GM18526 (cell line): ENCODE data around the gene RNF151.

Experiments used
- POLR2A ChIP-seq: IDR thresholded peaks from 3 replicates; pipeline ENCODE4 v1.6.1; 2011; ENCODE audit not compliant: insufficient read length; ENCODE audit errors: extremely low read depth

Gene RNF151

DNA sequence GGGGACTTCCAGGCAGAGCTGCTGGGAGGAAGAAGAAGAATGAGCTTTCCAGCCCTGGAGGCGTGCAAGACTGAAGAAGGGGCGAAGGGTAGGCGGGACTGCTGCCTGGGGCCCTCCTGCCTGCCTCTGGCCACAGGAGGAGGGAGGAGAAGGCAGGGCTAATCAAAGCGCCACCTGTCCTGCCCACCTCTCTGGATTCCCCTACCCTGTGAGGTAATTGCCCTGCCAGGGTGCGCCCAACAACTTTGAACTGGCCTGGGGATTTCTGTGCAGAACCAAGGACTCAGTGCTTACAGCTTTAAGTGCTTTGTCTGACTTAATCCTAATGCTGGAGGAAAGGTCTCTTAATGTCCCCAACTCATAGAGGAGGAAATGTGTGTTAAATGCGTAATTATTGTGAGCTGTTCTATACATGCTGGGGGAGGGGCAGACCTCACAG, 14.8 kb downstream of the RNF151 start, which contains the start of gene NOXO1:
Gene NOXO1, minus strand, starts transcription at position 72 of the 439 bp plus-strand sequence. CDS start 290 bp downstream, outside the sequence.
- TF ChIP-seq POLR2A = no peak

DNA sequence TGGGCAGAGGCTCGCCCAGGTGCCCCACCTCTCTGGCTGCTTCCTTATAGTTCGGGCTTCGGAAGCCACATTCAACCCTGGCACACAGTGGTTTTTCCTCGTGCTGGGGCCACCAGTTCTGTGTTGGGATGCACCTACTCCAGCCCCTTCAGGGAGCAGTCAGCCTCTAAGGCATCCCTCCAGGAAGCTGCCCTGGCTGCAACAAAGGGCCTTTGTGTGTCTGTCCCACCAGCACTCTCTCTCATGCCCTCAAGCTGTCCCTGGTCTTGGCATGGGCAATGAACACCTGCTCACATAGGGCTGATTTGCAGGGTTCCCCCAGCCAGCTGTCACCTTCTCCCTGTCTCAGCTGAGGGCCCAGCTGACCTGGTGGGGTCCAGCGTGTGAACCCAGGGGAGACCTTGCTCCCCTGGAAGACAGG, 15.4 kb downstream of the RNF151 start:
- TF ChIP-seq POLR2A = no peak

DNA sequence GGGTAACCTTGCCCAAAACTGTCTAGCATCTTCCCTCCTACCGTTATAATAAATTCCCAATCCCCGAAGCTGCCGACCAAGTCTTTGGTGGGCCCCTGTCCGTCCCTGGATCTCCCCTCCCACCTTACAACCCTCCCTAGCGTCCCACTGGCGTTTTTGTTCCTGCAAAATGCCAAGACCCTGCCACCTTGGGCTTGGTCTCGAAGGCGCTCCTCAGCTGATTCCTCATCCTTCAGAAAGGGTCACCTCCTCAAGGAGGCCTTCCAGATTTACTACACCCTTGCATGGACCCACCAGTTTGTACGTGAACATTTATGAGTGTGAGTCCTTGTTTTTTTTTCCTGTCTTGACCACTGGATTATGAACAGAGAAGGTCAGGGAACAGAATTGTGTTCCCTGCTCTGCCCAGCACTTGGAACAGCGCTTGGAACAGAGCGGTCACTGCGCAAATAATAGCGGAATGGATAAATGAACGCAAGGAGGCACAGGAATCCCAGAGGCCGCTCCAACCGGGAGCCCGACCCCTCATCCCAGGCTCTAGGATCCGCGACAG, 16.4 kb downstream of the RNF151 start:
- TF ChIP-seq POLR2A = no peak

DNA sequence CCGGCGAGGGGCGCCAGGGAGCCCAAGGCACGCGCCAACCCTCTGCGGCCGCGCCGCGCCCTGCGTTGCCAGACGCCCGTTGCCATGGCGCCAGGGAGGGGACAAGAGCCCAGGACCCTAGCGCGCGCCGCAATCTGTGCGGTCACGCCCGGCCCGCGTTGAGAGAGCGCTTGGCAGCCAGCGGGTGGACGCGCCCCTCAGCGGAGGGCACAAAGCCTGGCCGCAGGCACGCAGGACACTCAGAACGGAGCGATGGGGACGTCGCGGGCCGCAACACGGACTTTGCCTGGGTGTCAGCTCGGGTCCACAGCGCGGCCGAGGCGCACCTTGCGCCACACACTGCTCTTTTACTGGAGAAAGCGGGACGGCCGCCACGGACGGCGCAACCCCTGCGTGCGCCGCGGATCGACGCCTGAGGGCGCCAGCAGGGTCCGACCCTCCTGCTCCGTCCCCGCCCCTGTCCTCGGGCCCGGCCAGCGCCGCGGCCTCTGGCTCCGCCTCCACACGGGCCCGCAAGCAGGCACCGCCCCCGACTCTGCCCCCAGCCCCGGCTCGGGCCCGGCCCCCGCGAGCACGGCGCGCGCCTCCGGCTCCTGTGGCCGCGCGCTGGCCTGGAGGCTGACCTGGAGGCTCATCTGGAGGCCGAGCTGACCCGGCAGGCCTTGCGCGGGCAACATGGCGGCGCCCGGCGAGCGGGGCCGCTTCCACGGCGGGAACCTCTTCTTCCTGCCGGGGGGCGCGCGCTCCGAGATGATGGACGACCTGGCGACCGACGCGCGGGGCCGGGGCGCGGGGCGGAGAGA, 17.1 kb downstream of the RNF151 start, which contains the start of gene GFER:
Gene GFER, plus strand, starts transcription at position 650 of the 803 bp plus-strand sequence. Its CDS starts 26 bp downstream, at position 676.
- peak; percentile 89 for TF ChIP-seq POLR2A

DNA sequence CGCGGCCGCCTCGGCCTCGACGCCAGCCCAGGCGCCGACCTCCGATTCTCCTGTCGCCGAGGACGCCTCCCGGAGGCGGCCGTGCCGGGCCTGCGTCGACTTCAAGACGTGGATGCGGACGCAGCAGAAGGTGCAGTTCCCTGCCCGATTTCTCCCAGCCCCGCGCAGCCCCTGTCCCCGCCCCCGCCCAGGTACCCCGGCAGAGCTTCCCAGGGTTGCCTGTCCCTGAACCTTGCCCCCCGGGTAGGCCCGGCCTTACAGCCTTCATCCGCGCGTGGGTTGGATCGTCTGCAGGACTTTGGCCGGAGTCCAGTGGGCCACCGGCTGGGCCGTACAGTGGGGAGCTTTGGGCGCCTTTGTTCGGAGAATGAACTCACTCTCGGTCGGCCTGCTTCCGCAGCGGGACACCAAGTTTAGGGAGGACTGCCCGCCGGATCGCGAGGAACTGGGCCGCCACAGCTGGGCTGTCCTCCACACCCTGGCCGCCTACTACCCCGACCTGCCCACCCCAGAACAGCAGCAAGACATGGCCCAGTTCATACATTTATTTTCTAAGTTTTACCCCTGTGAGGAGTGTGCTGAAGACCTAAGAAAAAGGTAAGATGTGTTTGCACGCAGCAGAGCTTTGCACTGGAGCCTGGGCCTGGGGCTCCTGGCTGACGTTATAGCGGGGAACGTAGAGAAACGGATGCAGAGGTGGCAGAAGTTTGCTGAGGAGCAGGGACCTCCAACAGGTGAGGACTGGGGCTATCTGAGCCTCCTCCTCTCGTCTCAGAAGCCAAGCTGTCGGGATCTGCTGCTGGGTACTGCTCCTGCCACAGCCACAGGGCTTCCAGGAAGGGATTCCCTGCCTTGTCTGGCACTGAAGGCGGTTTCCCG, 17.9 kb downstream of the RNF151 start:
- no peak for TF ChIP-seq POLR2A

DNA sequence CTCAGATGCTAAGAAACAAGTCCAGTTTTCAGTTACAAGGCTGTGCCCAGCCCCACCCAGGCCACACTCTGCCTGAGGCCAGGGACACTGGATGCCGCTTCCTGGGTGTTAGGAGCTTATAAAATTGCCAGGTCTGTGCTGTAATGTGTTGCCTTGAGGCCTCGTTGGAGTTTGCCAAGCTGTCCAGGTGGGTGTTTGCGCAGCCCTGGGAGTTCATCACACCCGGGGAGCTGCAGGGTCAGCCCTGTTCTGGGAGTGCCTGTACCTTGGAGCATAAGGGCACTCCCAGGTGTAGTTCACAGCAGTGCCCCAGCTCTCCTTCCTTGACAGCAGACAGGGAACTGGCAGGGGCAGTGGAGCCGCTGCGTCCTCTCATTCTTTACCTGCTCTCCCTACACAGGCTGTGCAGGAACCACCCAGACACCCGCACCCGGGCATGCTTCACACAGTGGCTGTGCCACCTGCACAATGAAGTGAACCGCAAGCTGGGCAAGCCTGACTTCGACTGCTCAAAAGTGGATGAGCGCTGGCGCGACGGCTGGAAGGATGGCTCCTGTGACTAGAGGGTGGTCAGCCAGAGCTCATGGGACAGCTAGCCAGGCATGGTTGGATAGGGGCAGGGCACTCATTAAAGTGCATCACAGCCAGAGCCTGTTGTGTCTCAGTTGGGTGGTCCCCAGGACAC, 19.0 kb downstream of the RNF151 start:
- no peak for TF ChIP-seq POLR2A

DNA sequence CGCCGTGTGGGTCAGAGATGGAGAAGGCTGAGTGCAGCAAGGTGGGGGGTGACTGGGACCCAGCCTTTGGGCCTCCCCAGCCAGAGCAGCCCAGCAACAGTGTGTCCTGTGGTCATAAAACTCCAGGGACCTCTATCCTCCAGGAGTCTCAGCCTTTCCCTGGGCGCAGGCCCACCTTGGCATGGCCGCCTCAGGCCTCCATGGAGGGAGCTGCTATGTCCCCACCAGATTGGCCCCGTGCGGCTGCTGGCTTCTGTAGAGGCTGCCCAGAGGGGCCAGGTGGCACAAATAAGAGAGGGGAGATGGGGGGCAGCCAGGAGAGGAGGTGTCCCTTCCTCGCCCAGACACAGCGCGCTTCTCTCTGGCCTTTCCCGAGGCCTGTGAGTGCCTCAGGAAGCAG, 20.5 kb downstream of the RNF151 start:
- TF ChIP-seq POLR2A = no peak

DNA sequence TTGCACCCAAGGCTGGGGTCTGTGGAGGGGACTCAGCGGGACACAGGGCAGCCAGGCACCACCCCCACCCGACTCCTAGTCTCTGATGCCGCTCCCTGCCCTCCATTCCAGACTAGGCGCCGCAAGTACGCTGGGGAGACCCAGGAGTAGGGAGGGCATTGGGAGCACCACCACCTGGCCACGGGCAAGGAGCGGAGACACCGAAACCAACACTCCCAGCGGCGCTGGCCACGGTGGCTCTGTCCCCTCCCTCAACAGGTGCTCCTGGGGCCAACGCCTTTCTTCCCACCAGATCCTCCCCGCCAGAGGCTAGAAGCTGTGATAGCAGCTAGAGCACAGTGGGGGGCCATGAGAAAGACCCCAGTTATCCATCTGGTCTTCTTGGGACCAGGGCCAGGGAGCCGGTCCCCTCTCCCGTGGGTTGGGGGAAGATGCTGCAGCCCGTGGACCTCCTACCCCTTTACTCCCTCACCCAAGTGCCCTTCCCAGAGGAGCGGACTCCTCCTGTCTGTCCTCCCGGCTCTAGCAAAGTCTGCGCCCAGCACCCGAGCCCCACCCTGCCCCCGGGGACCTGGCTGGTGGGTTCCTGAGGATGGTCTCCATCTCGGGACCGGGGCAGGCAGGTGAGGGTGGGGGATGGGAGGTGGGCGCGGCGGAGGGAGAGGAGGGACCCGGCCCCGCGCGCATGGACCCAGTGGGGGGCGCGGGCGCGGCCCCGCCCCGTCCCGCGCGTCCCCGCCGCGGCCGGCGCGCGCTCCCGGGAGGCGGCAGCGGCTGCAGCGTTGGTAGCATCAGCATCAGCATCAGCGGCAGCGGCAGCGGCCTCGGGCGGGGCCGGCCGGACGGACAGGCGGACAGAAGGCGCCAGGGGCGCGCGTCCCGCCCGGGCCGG, 22.8 kb downstream of the RNF151 start, which contains the start of gene SYNGR3:
Gene SYNGR3, plus strand, starts transcription at position 762 of the 892 bp plus-strand sequence. CDS start 133 bp downstream, outside the sequence.
- no peak for TF ChIP-seq POLR2A

DNA sequence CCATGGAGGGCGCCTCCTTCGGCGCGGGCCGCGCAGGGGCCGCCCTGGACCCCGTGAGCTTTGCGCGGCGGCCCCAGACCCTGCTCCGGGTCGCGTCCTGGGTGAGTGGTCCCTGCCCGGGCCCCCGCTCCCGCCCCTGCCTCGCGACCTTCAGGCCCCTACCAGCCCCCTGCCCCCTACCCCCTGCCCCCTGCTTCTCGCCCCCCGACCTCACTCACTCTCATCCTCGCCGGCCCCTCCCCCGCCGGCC, 23.4 kb downstream of the RNF151 start:
- no peak for TF ChIP-seq POLR2A

DNA sequence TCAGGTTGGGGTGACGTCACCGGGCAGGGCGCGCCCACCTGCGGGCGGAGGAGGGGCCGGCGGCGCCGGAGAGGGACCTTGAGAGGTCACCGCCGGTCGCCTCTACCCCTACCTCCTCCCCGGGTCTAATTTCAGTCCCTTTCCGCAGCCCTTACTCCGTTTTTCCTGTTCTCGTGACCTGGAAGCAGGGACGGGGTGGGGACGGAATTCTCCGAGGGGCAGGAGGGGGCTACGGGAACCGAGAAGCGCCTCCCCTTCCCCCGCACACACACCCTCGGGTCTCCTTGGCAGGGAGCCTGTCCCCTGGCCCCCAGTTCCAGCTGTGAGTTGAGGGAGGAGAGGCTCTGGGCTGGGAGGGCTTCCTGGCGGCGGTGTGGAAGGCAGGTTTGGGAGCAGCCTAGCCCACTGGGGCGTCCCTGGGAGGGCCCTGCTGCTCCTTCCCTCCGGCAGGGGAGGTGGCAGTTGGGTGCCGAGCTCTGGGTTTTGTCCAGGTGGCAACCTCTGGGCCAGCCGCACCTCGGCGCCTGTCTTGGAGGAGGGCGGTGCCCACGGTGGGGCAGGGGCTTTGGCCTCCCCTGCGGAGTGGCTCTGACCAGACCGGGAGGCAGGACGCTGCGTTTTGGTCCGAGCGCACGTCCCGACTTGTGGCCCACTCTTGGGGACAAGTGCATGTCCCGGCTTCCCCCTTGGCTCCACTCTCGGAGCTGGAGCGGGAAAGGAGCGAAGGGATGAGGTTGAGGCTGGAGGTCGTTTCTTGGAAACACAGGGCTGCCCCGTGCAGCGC, 23.9 kb downstream of the RNF151 start:
- no peak for TF ChIP-seq POLR2A

DNA sequence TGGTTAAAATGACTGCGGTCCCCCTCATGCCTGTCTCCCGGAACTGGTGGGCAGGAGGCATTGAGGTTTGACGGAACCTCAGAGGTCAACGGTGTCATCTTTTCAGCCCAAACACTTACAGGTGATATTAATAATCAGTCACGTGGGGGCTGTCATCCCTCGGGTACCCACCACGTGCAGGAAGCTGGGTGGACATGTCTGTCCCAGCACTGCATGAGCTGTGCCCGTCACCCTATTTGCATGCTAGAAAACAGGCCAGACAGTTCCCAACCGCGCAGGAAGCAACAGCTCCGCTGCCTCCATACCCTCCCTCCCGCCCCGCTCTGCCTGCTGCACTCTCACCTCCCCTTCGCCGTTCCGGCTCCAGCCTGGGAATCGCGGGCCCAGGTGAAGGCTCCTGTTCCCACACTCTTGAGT, 24.5 kb downstream of the RNF151 start:
- peak; percentile 51 for TF ChIP-seq POLR2A

DNA sequence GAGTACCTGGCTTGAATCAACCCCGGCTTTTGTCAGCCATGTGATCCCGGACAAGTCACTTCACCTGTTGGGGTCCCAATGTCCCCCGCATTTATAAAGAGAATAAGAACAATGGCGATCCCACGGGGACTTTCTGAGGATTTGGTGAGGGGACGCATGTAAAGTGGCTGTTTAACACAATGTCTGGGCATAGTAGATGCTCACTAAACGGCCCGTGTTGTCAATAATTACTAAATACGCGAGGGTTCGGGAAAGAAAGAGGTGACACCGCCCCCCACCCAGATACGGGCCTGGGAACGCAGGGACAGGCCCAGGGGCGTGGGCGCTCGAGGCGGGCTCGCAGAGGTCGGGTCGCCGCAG, 24.9 kb downstream of the RNF151 start:
- TF ChIP-seq POLR2A = no peak

DNA sequence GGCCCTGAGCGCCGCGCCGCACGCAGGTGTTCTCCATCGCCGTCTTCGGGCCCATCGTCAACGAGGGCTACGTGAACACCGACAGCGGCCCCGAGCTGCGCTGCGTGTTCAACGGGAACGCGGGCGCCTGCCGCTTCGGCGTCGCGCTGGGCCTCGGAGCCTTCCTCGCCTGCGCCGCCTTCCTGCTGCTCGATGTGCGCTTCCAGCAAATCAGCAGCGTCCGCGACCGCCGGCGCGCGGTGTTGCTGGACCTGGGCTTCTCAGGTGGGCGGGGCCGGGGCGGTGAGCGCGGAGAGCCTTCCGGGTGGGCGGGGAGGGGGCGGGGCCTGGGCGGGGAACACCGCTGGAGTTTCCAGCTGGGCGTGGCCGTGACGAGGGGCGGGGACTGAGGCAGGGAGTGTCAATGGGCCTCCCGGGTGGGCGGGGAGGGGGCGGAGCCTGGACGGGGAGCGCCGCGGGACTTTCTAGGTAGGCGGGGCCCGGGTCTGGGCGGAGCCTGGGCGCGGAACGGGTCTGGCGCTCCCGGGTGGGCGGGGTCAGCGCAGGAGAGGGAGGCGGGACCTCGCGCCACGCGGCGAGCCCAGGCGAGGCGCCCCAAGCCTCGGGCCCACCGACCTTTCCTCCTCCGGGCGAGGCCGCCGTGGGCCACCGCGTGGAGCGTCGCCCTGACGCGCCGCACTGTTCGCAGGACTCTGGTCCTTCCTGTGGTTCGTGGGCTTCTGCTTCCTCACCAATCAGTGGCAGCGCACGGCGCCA, 25.5 kb downstream of the RNF151 start:
- TF ChIP-seq POLR2A = peak; percentile 68
